ENCODE results near the gene ABI3.
A peak's percentile ranks its signal among the peaks of the same experiment; 100 is the strongest.
"Not testable (repeated sequence)": the region's sequence is repeated elsewhere in the genome, so short reads cannot be mapped to it uniquely, and the experiment has no call there.

Gene ABI3, protein sequence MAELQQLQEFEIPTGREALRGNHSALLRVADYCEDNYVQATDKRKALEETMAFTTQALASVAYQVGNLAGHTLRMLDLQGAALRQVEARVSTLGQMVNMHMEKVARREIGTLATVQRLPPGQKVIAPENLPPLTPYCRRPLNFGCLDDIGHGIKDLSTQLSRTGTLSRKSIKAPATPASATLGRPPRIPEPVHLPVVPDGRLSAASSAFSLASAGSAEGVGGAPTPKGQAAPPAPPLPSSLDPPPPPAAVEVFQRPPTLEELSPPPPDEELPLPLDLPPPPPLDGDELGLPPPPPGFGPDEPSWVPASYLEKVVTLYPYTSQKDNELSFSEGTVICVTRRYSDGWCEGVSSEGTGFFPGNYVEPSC

DNA sequence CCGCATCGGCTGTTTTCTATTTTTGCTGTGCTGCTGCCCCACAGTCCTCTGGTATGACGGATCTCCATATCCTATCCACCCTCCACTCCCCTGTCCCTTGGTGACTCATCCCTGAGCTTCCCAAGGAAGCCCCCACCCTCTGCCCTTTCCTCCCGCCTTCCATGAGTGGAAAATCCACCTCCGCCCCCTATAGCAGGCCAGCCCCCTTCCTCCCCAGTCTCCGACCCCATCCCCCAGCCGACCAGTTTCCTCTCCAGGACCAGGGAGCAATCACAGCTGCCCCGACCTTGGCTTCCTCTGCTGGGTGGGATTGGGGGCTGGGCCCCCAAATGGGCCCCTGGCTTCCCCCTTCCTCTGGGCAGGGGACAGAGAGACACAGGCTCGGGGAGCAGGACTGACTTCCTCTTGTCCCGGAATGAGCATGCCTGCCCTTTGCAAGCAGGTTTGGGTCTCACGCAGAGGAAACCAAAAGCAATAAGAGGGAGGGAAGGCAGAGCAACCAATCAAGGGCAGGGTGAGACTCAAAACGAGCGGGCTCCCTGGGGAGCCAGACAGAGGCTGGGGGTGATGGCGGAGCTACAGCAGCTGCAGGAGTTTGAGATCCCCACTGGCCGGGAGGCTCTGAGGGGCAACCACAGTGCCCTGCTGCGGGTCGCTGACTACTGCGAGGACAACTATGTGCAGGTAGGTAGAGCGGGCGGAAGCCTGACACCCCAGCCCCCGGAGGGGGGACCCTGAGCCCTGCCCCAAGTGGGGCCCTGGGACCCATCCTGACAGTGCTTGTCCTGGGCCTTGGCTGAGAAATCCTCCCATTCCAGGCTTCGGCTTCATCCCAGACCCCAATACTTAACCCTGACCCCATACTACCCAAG is at the start of gene ABI3, which contains the start of gene GNGT2:
Gene ABI3 (plus strand): TSS at position 550 of the 872 bp plus-strand sequence. CDS start 18 bp downstream, at position 568.
Gene GNGT2 (minus strand): TSS at position 417 of the 872 bp plus-strand sequence. CDS start 3,152 bp downstream, outside the sequence.
- TF ChIP-seq ZNF274 (IDR thresholded peaks at IDR 0.05; ENCODE audit: low read depth, low read length) = no peak
- peak within 1 kb of the TSS; percentile 69 for H3K4me3 ChIP-seq (ENCODE audit: low read length)

DNA sequence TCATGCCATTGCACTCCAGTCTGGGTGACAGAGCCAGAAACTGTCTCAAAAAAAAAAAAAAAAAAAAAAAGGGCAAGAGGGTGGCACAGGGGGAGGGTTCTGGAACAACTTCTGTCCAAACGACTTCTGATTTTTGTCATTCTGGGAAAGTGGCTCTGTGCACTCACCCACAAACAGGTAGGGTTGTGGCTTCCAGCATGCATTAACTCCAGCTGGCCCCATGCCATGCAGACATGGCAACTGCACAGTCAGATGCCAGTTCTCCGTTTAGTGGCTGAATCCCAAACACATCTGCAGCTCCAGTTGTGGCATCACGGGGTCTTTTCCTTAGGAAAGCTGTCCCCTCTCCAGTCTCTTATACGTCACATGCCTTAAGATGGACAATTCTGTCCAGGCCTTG is 47.6 kb upstream of the ABI3 start:
- no peak for TF ChIP-seq ZNF274 (IDR thresholded peaks at IDR 0.05; ENCODE audit: low read depth, low read length)
- H3K4me3 ChIP-seq (ENCODE audit: low read length) = no peak overlapping the region

- TF ChIP-seq ZNF274 (IDR thresholded peaks at IDR 0.05; ENCODE audit: low read depth, low read length) = no peak
- no peak overlapping the region for H3K4me3 ChIP-seq (ENCODE audit: low read length)
Observed at GRCh38 chr17:49165143-49165542, 45.4 kb upstream of the ABI3 start.

DNA sequence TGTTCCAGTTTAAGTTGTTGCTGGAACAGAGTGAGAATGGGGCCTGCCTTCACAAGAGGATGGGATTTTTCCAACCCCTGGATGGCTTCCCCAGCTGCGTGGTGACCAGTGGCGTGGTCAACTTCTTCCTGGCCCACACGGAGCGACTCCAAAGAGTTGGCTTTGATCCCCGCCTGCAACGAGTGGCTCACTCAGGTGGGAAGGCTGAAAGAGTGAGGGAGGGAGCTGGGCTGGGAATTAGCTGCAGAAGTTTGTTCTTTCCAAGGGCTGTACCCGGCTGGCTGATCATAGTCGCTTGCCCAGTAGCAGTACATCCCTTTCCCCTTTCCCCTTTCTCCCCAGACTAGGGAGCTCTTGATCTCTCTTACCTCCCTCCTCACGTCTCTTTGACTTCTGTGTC is 41.8 kb upstream of the ABI3 start:
- H3K4me3 ChIP-seq (ENCODE audit: low read length) = no peak overlapping the region
- no peak for TF ChIP-seq ZNF274 (IDR thresholded peaks at IDR 0.05; ENCODE audit: low read depth, low read length)

GRCh38 chr17:49170216-49170615 is 40.3 kb upstream of the ABI3 start:
- no peak overlapping the region for H3K4me3 ChIP-seq (ENCODE audit: low read length)
- TF ChIP-seq ZNF274 (IDR thresholded peaks at IDR 0.05; ENCODE audit: low read depth, low read length) = no peak

GRCh38 chr17:49170711-49171110 is 39.8 kb upstream of the ABI3 start:
- H3K4me3 ChIP-seq (ENCODE audit: low read length) = not testable (repeated sequence)

GRCh38 chr17:49175978-49176377 is 34.5 kb upstream of the ABI3 start:
- not testable (repeated sequence) for H3K4me3 ChIP-seq (ENCODE audit: low read length)

GRCh38 chr17:49180303-49180702 is 30.2 kb upstream of the ABI3 start:
- TF ChIP-seq ZNF274 (IDR thresholded peaks at IDR 0.05; ENCODE audit: low read depth, low read length) = no peak
- no peak overlapping the region for H3K4me3 ChIP-seq (ENCODE audit: low read length)

DNA sequence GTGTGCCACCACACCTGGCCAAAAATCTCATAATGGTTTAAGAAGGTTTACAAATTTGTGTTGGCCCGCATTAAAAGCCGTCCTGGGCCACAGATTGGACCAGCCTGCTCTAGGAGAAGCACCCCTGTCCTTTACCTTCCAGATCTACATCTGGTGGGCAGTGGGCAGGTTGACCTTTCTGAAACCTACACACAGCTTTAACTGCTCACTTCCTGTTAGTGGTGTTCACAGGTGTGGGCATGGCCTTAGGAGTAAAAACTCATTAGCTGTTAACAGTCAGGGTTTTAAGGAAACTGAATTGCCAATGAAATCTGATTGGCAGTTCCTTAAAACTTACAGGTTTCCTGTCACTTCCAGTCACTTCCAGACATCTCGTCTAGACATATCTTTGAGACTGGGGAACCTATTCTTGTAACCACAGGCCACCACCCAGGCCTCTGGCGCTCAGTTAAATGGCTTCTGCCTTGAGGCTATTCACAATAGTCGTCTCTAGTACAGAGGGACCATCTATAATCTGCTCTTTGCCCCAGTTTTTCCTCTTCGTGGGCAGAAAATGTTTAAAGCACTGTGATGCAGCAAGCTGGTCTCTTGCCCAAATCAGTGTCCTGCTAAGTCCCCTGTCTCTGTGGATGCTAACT is 29.4 kb upstream of the ABI3 start:
- no peak for TF ChIP-seq ZNF274 (IDR thresholded peaks at IDR 0.05; ENCODE audit: low read depth, low read length)
- H3K4me3 ChIP-seq (ENCODE audit: low read length) = no peak overlapping the region

DNA sequence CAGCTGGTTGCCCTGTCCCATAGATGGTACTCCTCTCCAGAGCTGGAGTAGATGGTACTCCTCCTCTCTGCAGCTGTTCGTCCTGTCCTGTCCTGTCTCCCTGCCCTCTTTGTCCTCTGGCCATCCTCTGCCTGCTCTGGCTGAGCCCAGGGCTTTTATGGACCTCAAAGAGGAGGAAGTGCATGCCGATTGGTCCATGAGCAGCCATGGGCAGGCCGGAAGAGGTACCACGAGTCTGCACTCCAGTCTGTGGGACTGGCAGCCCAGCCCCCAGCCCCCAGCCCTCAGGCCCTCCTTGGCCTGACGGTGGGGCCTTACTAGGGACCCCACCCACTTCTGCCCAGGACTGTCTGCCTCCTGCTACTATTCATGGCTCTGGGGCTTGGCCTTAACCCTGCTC is 27.2 kb upstream of the ABI3 start:
- H3K4me3 ChIP-seq (ENCODE audit: low read length) = no peak overlapping the region
- TF ChIP-seq ZNF274 (IDR thresholded peaks at IDR 0.05; ENCODE audit: low read depth, low read length) = no peak

DNA sequence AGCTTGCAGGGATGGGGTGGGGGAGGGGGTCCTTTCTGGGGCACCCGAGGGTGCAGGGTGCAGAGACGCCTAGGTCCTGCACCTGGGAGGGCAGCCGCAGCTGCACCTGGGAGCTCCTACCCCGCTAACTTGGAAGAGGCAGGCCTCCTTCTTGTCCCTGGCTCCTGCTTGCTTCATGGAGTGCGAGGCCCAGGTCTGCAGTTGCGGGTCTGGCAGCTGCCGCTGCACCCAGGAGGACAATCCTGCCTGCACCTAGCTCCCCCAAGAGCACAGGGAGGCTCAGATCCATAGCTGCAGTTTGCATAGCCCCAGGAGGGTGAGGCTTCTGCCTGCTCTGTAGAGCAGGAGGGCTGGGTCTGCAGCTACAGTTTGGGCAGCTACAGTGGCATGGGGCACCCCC is 26.7 kb upstream of the ABI3 start:
- no peak for TF ChIP-seq ZNF274 (IDR thresholded peaks at IDR 0.05; ENCODE audit: low read depth, low read length)
- H3K4me3 ChIP-seq (ENCODE audit: low read length) = no peak overlapping the region

DNA sequence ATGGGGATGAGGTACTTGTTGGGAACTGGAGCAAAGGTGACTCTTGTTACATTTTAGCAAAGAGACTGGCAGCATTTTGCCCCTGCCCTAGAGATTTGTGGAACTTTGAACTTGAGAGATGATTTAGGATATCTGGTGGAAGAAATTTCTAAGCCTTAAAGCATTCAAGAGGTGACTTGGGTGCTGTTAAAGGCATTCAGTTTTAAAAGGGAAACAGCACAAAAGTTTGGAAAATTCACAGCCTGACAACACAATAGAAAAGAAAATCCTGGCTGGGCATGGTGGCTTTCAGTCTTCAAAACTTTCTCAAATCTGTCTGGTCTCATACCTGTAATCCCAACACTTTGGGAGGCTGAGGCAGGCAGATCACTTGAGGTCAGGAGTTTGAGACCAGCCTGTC is 26.0 kb upstream of the ABI3 start:
- H3K4me3 ChIP-seq (ENCODE audit: low read length) = not testable (repeated sequence)

DNA sequence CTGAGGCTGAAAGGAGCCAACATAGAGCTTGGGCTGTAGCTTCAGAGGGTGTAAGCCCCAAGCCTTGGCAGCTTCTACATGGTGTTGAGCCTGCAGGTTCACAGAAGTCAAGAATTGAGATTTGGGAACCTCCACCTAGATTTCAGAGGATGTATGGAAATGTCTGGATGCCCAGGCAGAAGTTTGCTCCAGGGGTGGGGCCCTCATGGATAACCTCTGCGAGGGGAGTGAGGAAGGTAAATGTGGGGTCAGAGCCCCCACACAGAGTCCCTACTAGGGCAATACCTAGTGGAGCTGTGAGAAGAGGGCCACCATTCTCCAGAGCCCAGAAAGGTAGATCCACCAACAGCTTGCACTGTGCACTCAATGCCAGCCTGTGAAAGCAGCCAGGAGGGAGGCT is 25.1 kb upstream of the ABI3 start:
- H3K4me3 ChIP-seq (ENCODE audit: low read length) = not testable (repeated sequence)

DNA sequence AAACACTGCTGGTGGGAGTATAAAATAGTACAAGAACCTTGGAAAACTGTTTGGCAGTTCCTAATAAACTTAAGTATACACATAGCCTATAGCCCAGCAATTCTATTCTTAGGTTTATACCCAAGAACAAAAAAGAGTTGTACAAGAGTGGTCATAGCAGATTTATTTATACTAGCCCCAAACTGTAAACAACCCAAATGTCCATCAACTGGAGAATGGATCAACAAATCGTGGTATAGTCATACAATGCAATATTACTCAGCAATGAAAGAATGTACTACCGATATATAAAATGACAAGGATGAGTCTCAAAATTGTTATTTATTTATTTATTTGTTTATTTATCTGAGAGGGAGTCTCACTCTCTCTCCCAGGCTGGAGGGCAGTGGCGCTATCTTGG is 23.2 kb upstream of the ABI3 start:
- no peak for TF ChIP-seq ZNF274 (IDR thresholded peaks at IDR 0.05; ENCODE audit: low read depth, low read length)

DNA sequence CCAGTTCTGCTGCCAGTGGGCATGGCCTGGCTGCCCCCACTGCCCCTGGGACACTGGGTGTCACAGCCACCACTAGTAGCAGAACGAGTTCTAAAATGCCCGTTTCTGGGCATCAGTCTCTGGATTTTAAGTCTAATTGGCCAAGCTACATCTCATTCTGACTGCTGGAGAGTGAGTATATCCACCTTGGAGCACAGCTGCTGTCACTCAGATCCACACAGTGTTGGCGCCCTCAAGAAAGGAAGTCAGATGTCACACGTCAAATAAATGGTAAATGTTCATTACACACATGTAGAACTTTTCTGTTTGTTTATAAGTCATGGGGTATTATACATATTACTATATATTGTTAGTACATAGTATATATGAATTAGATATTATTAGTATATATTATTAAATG is 19.6 kb upstream of the ABI3 start:
- no peak for TF ChIP-seq ZNF274 (IDR thresholded peaks at IDR 0.05; ENCODE audit: low read depth, low read length)
- no peak overlapping the region for H3K4me3 ChIP-seq (ENCODE audit: low read length)

More for the DNA sequence above, 23.2 kb upstream of the ABI3 start:
- H3K4me3 ChIP-seq (ENCODE audit: low read length) = no peak overlapping the region

Data from GM08714 (cell line).